ENCODE measurements around the gene MED29. TPM values are rescaled to one million over a fixed set of nuclear protein-coding genes. Genes with fewer than 3 reads are reported as not detected.

The MED29 gene
- total and polyA plus RNA-seq, 2 of the 13 experiments (the other 11 are each of a cell fraction or from before 2014, with no cell fraction given) = 14.0 to 19.7 TPM

GRCh38 chr19:39369200-39369599 is 22.0 kb upstream of the MED29 start:
- H3K4me3 ChIP-seq (replicated peaks in 1 of 3; ENCODE audit: insufficient read depth in 1 of 3, low read depth in 2 of 3, low read length in 3 of 3) = no peak overlapping the region
- no peak overlapping the region for H3K27ac ChIP-seq (ENCODE audit: extremely low read length, insufficient read depth, low read length)
- TF ChIP-seq ZNF121 (CRISPR knock-in tag; IDR thresholded peaks at IDR 0.05) (peak; percentile 79), KMT2B (CRISPR knock-in tag; IDR thresholded peaks at IDR 0.05) (no peak)
- in situ Hi-C loops (cut with HindIII; ENCODE audit: extremely low pct_ligation_motif_present, low pct_unique_long_range_greater_than_20kb) (no loop called here), intact Hi-C loops (cut with micrococcal nuclease; ENCODE audit: unreplicated experiment) (no loop called here)
- no peak overlapping the region for H3K9ac ChIP-seq (ENCODE audit: insufficient read depth, low read depth, low read length)
- H2AFZ ChIP-seq (ENCODE audit: low read length) = no peak overlapping the region
- FAIRE-seq (no peak), ATAC-seq (no peak), DNase-seq (ENCODE audit: low spot score) (no peak)
- H3K9me3 ChIP-seq (ENCODE audit: low read length) = no peaks in the 10 kb centered on the region
- ChIA-PET POLR2A (no interaction called here), CTCF (ENCODE audit: low intra/inter-chr PET ratio, low total read pairs) (no interaction called here)
- H3K27me3 ChIP-seq (ENCODE audit: control insufficient read depth in 1 of 2, insufficient read depth in 2 of 2, low read length in 2 of 2) = no peaks in the 10 kb centered on the region
- peaks cover 23 to 63% of the 10 kb centered on the region in 2 experiments for H3K36me3 ChIP-seq (replicated peaks in 1 of 2; ENCODE audit: control insufficient read depth in 1 of 2, insufficient read depth in 2 of 2, low read length in 2 of 2)
- H3K79me2 ChIP-seq (ENCODE audit: insufficient read depth, low read length) = no peaks in the 10 kb centered on the region
- 74% methylated on average over 2 of the region's 2 CpGs for WGBS (ENCODE audit: low lambda C conversion rate)
- H3K4me2 ChIP-seq (ENCODE audit: low read depth, low read length) = no peak overlapping the region
- H4K20me1 ChIP-seq (ENCODE audit: insufficient read depth, low read length) = no peaks in the 10 kb centered on the region
- H3K4me1 ChIP-seq (ENCODE audit: insufficient read depth, low read length) = no peaks in the 10 kb centered on the region
- no TSS peak for BruUV-seq (replicated peaks)

- Histone ChIP-seq H3K4me1 (ENCODE audit: insufficient read depth, low read length) (no peaks in the 10 kb centered on the region), H3K9me3 (ENCODE audit: low read length) (no peaks in the 10 kb centered on the region), H4K20me1 (ENCODE audit: insufficient read depth, low read length) (no peaks in the 10 kb centered on the region), H3K4me2 (ENCODE audit: low read depth, low read length) (no peak overlapping the region), H3K27me3 (ENCODE audit: control insufficient read depth in 1 of 2, insufficient read depth in 2 of 2, low read length in 2 of 2) (no peaks in the 10 kb centered on the region), H3K27ac (ENCODE audit: extremely low read length, insufficient read depth, low read length) (no peak overlapping the region), H2AFZ (ENCODE audit: low read length) (no peak overlapping the region), H3K79me2 (ENCODE audit: insufficient read depth, low read length) (no peaks in the 10 kb centered on the region), H3K9ac (ENCODE audit: insufficient read depth, low read depth, low read length) (no peak overlapping the region), H3K4me3 (replicated peaks in 1 of 3; ENCODE audit: insufficient read depth in 1 of 3, low read depth in 2 of 3, low read length in 3 of 3) (no peak overlapping the region), H3K36me3 (replicated peaks in 1 of 2; ENCODE audit: control insufficient read depth in 1 of 2, insufficient read depth in 2 of 2, low read length in 2 of 2) (peaks cover 29 to 72% of the 10 kb centered on the region in 2 experiments)
- in situ Hi-C loops (cut with HindIII; ENCODE audit: extremely low pct_ligation_motif_present, low pct_unique_long_range_greater_than_20kb) = no loop called here
- no peak for ATAC-seq
- ChIA-PET POLR2A (no interaction called here), CTCF (ENCODE audit: low intra/inter-chr PET ratio, low total read pairs) (no interaction called here)
- WGBS (ENCODE audit: low lambda C conversion rate) = 100% methylated on average over 5 of the region's 5 CpGs
- intact Hi-C loops (cut with micrococcal nuclease; ENCODE audit: unreplicated experiment) = no loop called here
- FAIRE-seq = no peak
- BruUV-seq (replicated peaks) = no TSS peak
- DNase-seq (ENCODE audit: low spot score) = no peak
- TF ChIP-seq FOXP4 (CRISPR knock-in tag; IDR thresholded peaks at IDR 0.05) (no peak), NFIC (IDR thresholded peaks at IDR 0.05; ENCODE audit: low read length) (no peak), HMG20B (CRISPR knock-in tag; conservative IDR thresholded peaks at IDR 0.05) (no peak), FUBP1 (CRISPR knock-in tag; IDR thresholded peaks at IDR 0.05; ENCODE audit: borderline replicate concordance) (no peak), ZNF597 (CRISPR knock-in tag; IDR thresholded peaks at IDR 0.05) (no peak), NR0B2 (CRISPR knock-in tag; IDR thresholded peaks at IDR 0.05) (no peak), KLF16 (CRISPR knock-in tag; IDR thresholded peaks at IDR 0.05) (no peak), ONECUT2 (CRISPR knock-in tag; IDR thresholded peaks at IDR 0.05) (no peak), HNF4A (CRISPR knock-in tag; IDR thresholded peaks at IDR 0.05) (no peak), ZNF672 (CRISPR knock-in tag; IDR thresholded peaks at IDR 0.05) (no peak), HNRNPUL1 (IDR thresholded peaks at IDR 0.05; ENCODE audit: low read depth, low read length) (no peak), ZSCAN25 (CRISPR knock-in tag; IDR thresholded peaks at IDR 0.05) (no peak), NR2C2 (CRISPR knock-in tag; IDR thresholded peaks at IDR 0.05; ENCODE audit: borderline replicate concordance) (no peak)
These were observed 20.4 kb upstream of the MED29 start for GRCh38 chr19:39370735-39371134.

Measured in HepG2 (cell line).